Kidney epithelial cell (primary cell): ENCODE data around the gene RNF214. TPM values are rescaled to one million over a fixed set of nuclear protein-coding genes. Genes with fewer than 3 reads are reported as not detected.

Experiments used
- DNase-seq: peaks from one replicate; pipeline ENCODE4 v3.0.0-alpha.2; 2010; ENCODE audit warnings: low read depth
- H3K27me3 ChIP-seq: 2 replicates; pipeline ENCODE4 v1.6.0; 2011; ENCODE audit warnings: low read length; ENCODE audit not compliant: control insufficient read depth, insufficient read depth
- H3K36me3 ChIP-seq: 2 replicates; pipeline ENCODE4 v1.5.1; 2011; ENCODE audit warnings: low read length; ENCODE audit not compliant: control insufficient read depth, insufficient read depth
- H3K4me3 ChIP-seq: 2 replicates; pipeline ENCODE4 v1.5.1; 2011; ENCODE audit warnings: low read depth, mild to moderate bottlenecking, control low read depth, low read length
- total RNA-seq: library from RNA; depleted of rRNA; stranded (reverse); fragments of >200 nt; gene quantifications from 2 replicates; pipeline ENCODE4 v1.2.3, GENCODE V29; 2015
- TF ChIP-seq, protein P1 (sequence below): IDR thresholded peaks from 2 replicates; pipeline ENCODE4 v1.5.1; 2011; ENCODE audit warnings: mild to moderate bottlenecking, moderate library complexity, low read length, control low read depth, inconsistent platforms; ENCODE audit not compliant: insufficient read depth, poor library complexity, severe bottlenecking

The RNF214 gene
- total RNA-seq, 1 donor from 2014 or later, result 11.7 TPM

DNA sequence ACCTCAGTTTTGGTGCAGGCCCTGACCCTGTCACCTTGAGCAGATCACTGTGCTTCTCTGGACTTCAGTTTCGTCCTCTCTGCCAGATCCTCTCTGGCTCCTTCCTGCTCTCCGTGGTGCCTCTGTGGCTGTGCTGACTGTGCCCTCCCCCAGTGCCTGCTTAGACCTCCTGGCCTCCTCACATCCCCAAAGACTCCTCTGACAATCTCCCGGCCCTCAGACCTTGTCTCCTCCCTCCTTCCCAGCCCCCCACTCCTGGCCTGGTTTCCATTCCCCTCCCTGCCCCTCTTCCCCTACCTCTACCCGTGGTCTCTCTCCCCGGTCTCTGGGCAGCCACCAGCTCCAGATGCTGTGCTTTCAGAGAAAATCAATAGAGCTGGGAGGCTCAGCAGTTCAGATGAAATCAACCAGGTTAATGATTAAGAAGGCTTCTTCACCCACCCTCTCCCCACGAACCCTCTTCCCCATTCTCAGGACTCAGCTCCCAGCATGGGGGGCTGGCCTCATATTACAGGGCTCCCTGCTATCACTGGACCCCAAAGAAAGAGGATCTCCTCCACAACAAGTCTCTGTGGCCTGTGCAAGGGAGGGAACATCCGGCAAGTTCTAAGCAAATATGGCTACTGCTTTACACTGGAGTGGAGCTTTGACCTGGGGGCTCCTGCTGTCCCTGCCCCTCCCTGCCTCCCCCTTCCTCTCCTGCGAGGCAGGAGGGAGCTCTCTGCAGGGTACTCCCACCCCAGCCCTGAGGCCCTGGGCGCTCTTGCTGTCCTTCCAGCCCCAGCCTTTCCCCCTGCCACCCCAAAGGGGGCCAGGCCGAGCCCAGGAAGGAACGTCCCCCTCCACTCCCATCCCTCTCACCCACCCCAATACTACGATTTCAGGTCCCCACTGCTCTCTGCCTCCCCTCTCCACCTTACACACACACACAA is 67.1 kb downstream of the RNF214 start:
- Histone ChIP-seq H3K36me3 (no peaks in the 10 kb centered on the region), H3K27me3 (no peaks in the 10 kb centered on the region), H3K4me3 (no peak overlapping the region)
- TF ChIP-seq, protein P1, sequence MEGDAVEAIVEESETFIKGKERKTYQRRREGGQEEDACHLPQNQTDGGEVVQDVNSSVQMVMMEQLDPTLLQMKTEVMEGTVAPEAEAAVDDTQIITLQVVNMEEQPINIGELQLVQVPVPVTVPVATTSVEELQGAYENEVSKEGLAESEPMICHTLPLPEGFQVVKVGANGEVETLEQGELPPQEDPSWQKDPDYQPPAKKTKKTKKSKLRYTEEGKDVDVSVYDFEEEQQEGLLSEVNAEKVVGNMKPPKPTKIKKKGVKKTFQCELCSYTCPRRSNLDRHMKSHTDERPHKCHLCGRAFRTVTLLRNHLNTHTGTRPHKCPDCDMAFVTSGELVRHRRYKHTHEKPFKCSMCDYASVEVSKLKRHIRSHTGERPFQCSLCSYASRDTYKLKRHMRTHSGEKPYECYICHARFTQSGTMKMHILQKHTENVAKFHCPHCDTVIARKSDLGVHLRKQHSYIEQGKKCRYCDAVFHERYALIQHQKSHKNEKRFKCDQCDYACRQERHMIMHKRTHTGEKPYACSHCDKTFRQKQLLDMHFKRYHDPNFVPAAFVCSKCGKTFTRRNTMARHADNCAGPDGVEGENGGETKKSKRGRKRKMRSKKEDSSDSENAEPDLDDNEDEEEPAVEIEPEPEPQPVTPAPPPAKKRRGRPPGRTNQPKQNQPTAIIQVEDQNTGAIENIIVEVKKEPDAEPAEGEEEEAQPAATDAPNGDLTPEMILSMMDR, result no peak
- DNase-seq, result no peak

DNA sequence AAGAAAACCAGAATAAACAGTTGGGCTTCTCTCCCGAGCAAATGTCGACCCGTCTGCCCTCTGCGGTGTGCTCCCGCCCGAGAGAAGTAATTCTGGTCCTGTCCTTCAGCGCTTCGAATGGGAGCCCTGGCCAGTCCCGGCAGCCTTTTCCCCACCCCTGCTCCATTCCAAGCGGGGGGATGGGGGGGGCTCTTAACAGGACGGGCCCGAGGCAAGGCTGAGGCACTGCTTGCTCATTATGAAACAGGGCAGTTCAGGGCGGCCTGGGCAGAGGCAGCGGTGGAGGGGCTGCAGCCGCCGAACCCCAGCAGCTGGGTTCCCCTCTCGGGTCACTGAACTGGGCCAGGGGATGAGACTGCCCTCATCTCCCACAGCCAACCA is 67.8 kb downstream of the RNF214 start:
- H3K27me3 ChIP-seq, result no peaks in the 10 kb centered on the region
- no peak overlapping the region for H3K4me3 ChIP-seq
- H3K36me3 ChIP-seq, result no peaks in the 10 kb centered on the region
- peak; percentile 12 for DNase-seq
- TF ChIP-seq, protein P1, result no peak

DNA sequence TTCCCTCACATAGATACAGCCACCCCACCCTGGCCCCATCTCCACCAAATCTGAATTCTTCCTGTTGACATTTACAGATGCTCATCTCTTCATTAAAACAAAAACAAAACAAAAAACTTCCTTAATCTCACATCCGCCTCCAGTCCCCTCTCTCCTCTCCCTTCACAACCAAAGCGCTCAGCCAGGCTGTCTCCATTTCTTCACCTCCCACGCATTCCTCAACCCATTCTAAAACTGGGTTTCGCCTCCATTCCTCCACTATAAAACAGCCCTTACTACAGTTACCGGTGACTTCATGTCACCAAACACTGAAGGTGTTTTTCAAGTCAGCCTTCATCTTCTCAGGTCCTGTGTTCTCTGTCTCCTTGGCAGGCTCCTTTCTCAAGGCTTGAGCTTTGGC is 68.3 kb downstream of the RNF214 start:
- Histone ChIP-seq H3K4me3 (no peak overlapping the region), H3K36me3 (no peaks in the 10 kb centered on the region), H3K27me3 (no peaks in the 10 kb centered on the region)
- DNase-seq, result no peak
- TF ChIP-seq, protein P1, result no peak

DNA sequence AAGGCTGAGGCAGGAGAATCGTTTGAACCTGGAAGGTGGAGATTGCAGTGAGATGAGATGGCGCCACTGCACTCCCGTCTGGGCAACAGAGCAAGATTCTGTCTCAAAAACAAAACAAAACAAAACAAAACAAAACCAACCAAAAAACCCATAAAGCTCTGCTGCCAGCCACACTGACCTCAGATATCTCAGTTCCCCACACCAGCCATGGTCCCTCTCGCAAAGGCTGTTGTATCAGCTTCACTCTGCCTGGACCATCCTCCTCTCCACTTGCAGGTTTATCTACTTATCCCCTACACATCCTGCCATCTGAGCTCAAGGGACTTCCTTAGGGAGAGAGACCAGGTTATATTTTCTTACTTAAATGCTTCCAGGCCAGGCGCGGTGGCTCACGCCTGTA is 69.8 kb downstream of the RNF214 start:
- DNase-seq, result no peak
- Histone ChIP-seq H3K4me3 (no peak overlapping the region), H3K27me3 (no peaks in the 10 kb centered on the region), H3K36me3 (no peaks in the 10 kb centered on the region)
- TF ChIP-seq, protein P1, result no peak

DNA sequence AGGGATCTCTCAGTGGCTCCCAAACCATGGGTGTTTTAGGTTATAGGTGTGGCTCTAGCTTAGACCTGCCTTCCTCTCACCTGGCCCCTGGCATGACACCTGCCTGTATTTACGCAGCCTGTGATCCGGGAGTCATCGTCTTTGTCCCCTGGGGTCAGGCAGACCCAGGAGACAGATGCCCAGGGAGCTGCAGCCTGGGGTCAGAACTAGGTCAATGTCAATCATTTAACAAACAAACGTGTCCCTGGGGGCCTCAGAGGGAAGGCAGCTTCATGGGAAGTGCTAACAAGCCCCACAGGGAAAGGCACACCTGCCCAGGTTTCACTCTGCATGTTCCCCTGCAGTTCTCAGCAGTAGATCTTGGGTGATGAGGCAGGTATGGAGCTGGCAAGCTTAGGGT is 70.6 kb downstream of the RNF214 start:
- no peak overlapping the region for H3K4me3 ChIP-seq
- no peaks in the 10 kb centered on the region for H3K27me3 ChIP-seq
- no peaks in the 10 kb centered on the region for H3K36me3 ChIP-seq
- TF ChIP-seq, protein P1, result no peak
- no peak for DNase-seq

DNA sequence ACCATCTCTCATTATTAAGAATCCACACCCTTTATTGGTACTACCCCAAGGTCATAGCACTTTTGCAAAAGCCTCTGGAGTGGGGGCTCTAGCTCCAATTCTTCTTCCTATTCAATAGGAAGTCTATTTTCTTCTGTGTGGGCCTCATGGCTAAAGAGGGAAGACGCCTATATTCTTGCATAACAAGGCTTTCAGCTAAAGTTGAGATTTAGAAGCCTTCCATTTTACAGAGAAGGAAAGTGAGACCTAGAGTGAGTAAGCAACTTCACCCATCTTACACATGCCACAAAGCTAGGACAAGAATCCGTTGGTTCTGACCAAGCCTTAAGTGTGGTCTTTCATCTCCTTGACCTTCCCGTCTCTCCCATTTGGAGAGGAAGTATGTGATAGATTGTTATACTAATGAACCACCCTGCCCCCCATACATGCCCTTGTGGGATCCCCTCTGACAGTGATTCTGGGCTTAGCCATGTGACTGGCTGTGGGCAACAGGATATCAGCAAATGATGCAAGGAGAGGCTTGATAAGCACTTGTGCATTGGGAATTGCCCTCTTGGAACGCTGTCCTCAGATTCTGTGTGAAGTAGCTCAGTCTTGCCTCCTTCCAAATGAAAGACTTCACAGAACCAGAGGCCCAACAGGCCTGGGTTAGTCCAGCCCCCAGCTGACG is 71.3 kb downstream of the RNF214 start:
- DNase-seq, result no peak
- Histone ChIP-seq H3K4me3 (no peak overlapping the region), H3K36me3 (no peaks in the 10 kb centered on the region), H3K27me3 (no peaks in the 10 kb centered on the region)
- TF ChIP-seq, protein P1, result no peak
